ENCODE measurements around the gene SMAD7. TPM values are rescaled to one million over a fixed set of nuclear protein-coding genes. Genes with fewer than 3 reads are reported as not detected.

Gene SMAD7
- total RNA-seq, 4 donors from 2014 or later, result 9.1 to 13.4 (median 10.8) TPM

- in situ Hi-C loops (cut with MboI; ENCODE audit: low sequenced_read_pairs in 4 of 4) (loop anchor here in 1 of 4 donors (25.0 kb wide), 2 partner anchors 245 to 395 kb away; partner anchors contain the start of gene CTIF), intact Hi-C loops (cut with DNase I; ENCODE audit: low total_unique reads) (loop anchor here (5.0 kb wide), 3 partner anchors 150 to 390 kb away; no protein-coding TSS in a partner anchor)
- Histone ChIP-seq H3K36me3 (no peaks in the 10 kb centered on the region), H3K4me3 (no peak overlapping the region), H3K4me1 (peaks cover 92 to 95% of the 10 kb centered on the region in 2 donors), H3K27ac (peak overlapping the region; percentile 88 to 93 (median 89)), H3K9me3 (no peaks in the 10 kb centered on the region), H3K27me3 (no peaks in the 10 kb centered on the region)
- no peak for ATAC-seq
- DNase-seq, result no peak
- TF ChIP-seq POLR2A (IDR thresholded peaks at IDR 0.05), result no peak
- no peak for TF ChIP-seq CTCF (IDR thresholded peaks at IDR 0.05 in 4 of 5, conservative IDR thresholded peaks at IDR 0.05 in 1 of 5)
Observed at GRCh38 chr18:48932462-48932818, 18.3 kb downstream of the SMAD7 start.

GRCh38 chr18:48931680-48932461 lies 18.9 kb downstream of the SMAD7 start:
- peaks cover 87 to 96% of the 10 kb centered on the region in 2 donors for H3K4me1 ChIP-seq

GRCh38 chr18:48930926-48931325 lies 19.8 kb downstream of the SMAD7 start:
- intact Hi-C loops (cut with DNase I; ENCODE audit: low total_unique reads) (loop anchor here (5.0 kb wide), 3 partner anchors 149 to 389 kb away; no protein-coding TSS in a partner anchor), in situ Hi-C loops (cut with MboI; ENCODE audit: low sequenced_read_pairs in 4 of 4) (loop anchor here in 1 of 4 donors (25.0 kb wide), 2 partner anchors 244 to 394 kb away; partner anchors contain the start of gene CTIF)
- H3K4me3 ChIP-seq, result no peak overlapping the region
- no peak for TF ChIP-seq POLR2A (IDR thresholded peaks at IDR 0.05)
- TF ChIP-seq CTCF (IDR thresholded peaks at IDR 0.05 in 4 of 5, conservative IDR thresholded peaks at IDR 0.05 in 1 of 5), result no peak
- peaks cover 82 to 97% of the 10 kb centered on the region in 2 donors for H3K4me1 ChIP-seq
- H3K27ac ChIP-seq, result peak overlapping the region in 1 of 4 donors; percentile 32
- DNase-seq (no peak), ATAC-seq (no peak)
- no peaks in the 10 kb centered on the region for H3K36me3 ChIP-seq
- no peaks in the 10 kb centered on the region for H3K9me3 ChIP-seq
- H3K27me3 ChIP-seq, result no peaks in the 10 kb centered on the region

More at GRCh38 chr18:48931680-48932461, 18.9 kb downstream of the SMAD7 start:
- Histone ChIP-seq H3K27me3 (no peaks in the 10 kb centered on the region), H3K36me3 (no peaks in the 10 kb centered on the region), H3K27ac (peak overlapping the region; percentile 88 to 93 (median 89)), H3K4me3 (no peak overlapping the region), H3K9me3 (no peaks in the 10 kb centered on the region)
- intact Hi-C loops (cut with DNase I; ENCODE audit: low total_unique reads), result loop anchor here (5.0 kb wide), 3 partner anchors 150 to 390 kb away; no protein-coding TSS in a partner anchor
- ATAC-seq, result no peak
- TF ChIP-seq POLR2A (IDR thresholded peaks at IDR 0.05), result no peak
- no peak for TF ChIP-seq CTCF (IDR thresholded peaks at IDR 0.05 in 4 of 5, conservative IDR thresholded peaks at IDR 0.05 in 1 of 5)
- no peak for DNase-seq
- in situ Hi-C loops (cut with MboI; ENCODE audit: low sequenced_read_pairs in 4 of 4), result loop anchor here in 1 of 4 donors (25.0 kb wide), 2 partner anchors 245 to 395 kb away; partner anchors contain the start of gene CTIF

- Histone ChIP-seq H3K27ac (peak overlapping the region in 3 of 4 donors; percentile 28 to 41 (median 32)), H3K9me3 (no peaks in the 10 kb centered on the region), H3K27me3 (no peaks in the 10 kb centered on the region), H3K4me1 (peaks cover 79 to 96% of the 10 kb centered on the region in 2 donors), H3K4me3 (no peak overlapping the region), H3K36me3 (no peaks in the 10 kb centered on the region)
- DNase-seq, result no peak
- intact Hi-C loops (cut with DNase I; ENCODE audit: low total_unique reads), result loop anchor here (5.0 kb wide), 3 partner anchors 148 to 388 kb away; no protein-coding TSS in a partner anchor
- TF ChIP-seq POLR2A (IDR thresholded peaks at IDR 0.05), result no peak
- no peak for TF ChIP-seq CTCF (IDR thresholded peaks at IDR 0.05 in 4 of 5, conservative IDR thresholded peaks at IDR 0.05 in 1 of 5)
- no peak for ATAC-seq
- in situ Hi-C loops (cut with MboI; ENCODE audit: low sequenced_read_pairs in 4 of 4), result loop anchor here in 1 of 4 donors (25.0 kb wide), 2 partner anchors 243 to 393 kb away; partner anchors contain the start of gene CTIF
Observed at GRCh38 chr18:48929941-48930713, 20.6 kb downstream of the SMAD7 start.

Data from gastrocnemius medialis (tissue), 4 donors.